Measurements from ENCODE around the gene TSPAN31.
"Not testable (repeated sequence)": the region's sequence is repeated elsewhere in the genome, so short reads cannot be mapped to it uniquely, and the experiment has no call there.

The TSPAN31 gene

DNA sequence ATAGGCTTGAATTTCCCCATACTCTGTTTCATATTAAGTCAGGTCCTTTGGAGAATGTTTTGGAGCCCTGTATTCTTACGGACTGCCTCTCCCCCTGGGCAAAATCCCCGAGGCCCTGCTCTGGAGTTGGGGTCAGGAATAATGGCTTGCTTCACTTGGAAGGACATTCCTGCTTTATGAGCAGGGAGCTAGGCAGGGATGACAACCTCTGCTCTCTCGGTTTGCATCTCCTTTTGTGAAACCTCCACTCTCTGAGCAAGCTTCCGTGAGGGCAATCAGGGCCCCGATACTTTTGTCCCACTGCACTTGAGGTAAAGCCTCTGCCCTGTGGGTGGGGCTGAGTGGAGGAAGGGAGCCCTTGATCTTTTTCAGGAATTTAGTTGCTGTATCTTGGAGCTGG is 31.6 kb upstream of the TSPAN31 start:
- TF ChIP-seq FOXP2 (optimal IDR thresholded peaks at IDR 0.05; ENCODE audit: control extremely low read depth, extremely low read length, insufficient read depth) = no peak
- no peak for TF ChIP-seq POLR2AphosphoS5 (IDR thresholded peaks at IDR 0.05; ENCODE audit: borderline replicate concordance, low read depth, low read length)
- no peak for TF ChIP-seq EZH2 (IDR thresholded peaks at IDR 0.05)
- no peak overlapping the region for H3K9ac ChIP-seq (ENCODE audit: insufficient read length)
- H3K27ac ChIP-seq = no peak overlapping the region
- no peak overlapping the region for H3K4me3 ChIP-seq
- no peak for DNase-seq (ENCODE audit: low read depth, low spot score)
- H3K9me3 ChIP-seq (ENCODE audit: low read depth, low read length) = no peaks in the 10 kb centered on the region
- peaks cover 4% of the 10 kb centered on the region; the same call in 1 of the 2 replicates for H3K36me3 ChIP-seq (ENCODE audit: insufficient read depth, low read length)

DNA sequence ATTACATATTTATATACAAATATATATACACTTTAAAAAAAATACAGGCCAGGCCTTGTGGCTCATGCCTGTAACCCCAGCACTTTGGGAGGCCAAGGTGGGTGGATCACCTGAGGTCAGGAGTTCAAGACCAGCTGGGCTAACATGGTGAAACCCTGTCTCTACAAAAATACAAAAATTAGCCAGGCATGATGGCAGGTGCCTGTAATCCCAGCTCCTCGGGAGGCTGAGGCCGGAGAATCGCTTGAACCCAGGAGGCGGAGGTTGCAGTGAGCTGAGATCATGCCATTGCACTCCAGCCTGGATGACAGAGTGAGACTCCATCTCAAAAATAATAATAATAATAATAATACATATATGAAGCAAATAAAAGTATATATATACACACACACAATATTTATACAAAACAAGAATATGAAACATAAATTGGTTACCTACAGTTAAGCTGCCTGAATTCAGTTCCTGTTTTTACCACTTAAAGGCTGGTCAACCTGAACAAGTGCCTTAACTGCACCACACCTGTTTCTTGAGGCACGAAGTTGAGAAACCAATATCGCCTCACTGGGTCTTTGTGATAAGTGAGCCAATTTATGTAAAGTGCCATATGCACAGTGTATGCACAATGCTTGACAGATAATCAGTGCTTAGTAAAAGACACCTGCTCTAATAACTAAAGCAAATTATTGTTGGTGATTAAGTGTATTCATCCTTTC is 29.6 kb upstream of the TSPAN31 start:
- H3K9ac ChIP-seq (ENCODE audit: insufficient read length); H3K9me3 ChIP-seq (ENCODE audit: low read depth, low read length); H3K36me3 ChIP-seq (ENCODE audit: insufficient read depth, low read length); H3K27ac ChIP-seq; H3K4me3 ChIP-seq; DNase-seq (ENCODE audit: low read depth, low spot score): not testable (repeated sequence)

DNA sequence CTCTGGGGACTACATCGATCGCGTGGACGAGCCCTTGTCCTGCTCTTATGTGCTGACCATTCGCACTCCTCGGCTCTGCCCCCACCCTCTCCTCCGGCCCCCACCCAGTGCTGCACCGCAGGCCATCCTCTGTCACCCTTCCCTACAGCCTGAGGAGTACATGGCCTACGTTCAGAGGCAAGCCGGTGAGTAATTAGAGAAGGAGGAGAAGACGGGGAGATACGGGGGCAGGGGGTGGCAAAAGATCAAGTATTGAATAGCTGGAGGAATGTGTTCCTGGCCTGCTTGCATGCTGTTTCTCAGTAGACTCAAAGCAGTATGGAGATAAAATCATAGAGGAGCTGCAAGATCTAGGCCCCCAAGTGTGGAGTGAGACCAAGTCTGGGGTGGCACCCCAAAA is 29.1 kb upstream of the TSPAN31 start:
- H3K27ac ChIP-seq = no peak overlapping the region
- no peak overlapping the region for H3K4me3 ChIP-seq
- peaks cover 4% of the 10 kb centered on the region; the same call in 1 of the 2 replicates for H3K36me3 ChIP-seq (ENCODE audit: insufficient read depth, low read length)
- DNase-seq (ENCODE audit: low read depth, low spot score) = no peak
- H3K9ac ChIP-seq (ENCODE audit: insufficient read length) = no peak overlapping the region
- H3K9me3 ChIP-seq (ENCODE audit: low read depth, low read length) = no peaks in the 10 kb centered on the region
- TF ChIP-seq EZH2 (IDR thresholded peaks at IDR 0.05) (no peak), FOXP2 (optimal IDR thresholded peaks at IDR 0.05; ENCODE audit: control extremely low read depth, extremely low read length, insufficient read depth) (no peak), POLR2AphosphoS5 (IDR thresholded peaks at IDR 0.05; ENCODE audit: borderline replicate concordance, low read depth, low read length) (no peak)

DNA sequence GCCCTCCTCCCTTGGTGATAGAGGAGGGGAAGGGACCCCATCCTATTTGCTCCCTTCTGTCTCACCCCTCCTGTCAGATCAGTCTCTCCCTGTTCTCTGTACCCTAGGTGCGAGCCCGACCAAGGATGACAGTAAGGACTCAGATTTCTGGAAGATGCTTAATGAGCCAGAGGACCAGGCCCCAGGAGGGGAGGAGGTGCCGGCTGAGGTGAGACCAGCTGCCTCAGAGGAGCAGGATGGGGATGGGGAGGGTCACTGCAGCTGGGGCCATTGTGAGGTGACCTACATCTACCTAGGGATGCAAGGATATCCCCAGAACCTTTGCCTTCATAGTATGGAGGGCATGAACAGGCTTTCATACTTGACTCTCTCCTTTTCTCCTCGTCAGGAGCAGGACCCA is 28.5 kb upstream of the TSPAN31 start:
- Histone ChIP-seq H3K4me3 (no peak overlapping the region), H3K9ac (ENCODE audit: insufficient read length) (no peak overlapping the region), H3K27ac (no peak overlapping the region), H3K36me3 (ENCODE audit: insufficient read depth, low read length) (peaks cover 4% of the 10 kb centered on the region; the same call in 1 of the 2 replicates), H3K9me3 (ENCODE audit: low read depth, low read length) (no peaks in the 10 kb centered on the region)
- no peak for TF ChIP-seq FOXP2 (optimal IDR thresholded peaks at IDR 0.05; ENCODE audit: control extremely low read depth, extremely low read length, insufficient read depth)
- TF ChIP-seq POLR2AphosphoS5 (IDR thresholded peaks at IDR 0.05; ENCODE audit: borderline replicate concordance, low read depth, low read length) = no peak
- TF ChIP-seq EZH2 (IDR thresholded peaks at IDR 0.05) = no peak
- no peak for DNase-seq (ENCODE audit: low read depth, low spot score)

DNA sequence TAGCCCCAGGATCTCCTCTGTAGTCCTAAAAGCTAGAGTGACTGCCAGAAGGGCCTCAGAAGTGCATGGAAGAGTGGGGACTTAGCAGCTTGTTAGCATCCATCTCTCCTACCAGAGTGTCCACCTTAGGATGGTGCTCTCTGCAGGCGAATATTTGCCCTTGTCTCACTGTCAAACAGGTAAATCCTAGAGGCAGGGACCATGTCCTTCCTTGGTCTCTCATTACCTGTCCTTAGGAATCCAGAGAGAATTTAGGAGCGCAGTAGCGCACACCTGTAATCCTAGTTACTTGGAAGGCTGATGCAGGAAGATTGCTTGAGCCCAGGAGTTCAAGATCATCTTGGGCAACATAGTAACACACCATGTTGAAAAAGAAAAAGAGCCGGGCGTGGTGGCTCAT is 27.7 kb upstream of the TSPAN31 start:
- H3K27ac ChIP-seq = no peak overlapping the region
- no peak overlapping the region for H3K4me3 ChIP-seq
- TF ChIP-seq FOXP2 (optimal IDR thresholded peaks at IDR 0.05; ENCODE audit: control extremely low read depth, extremely low read length, insufficient read depth) (no peak), POLR2AphosphoS5 (IDR thresholded peaks at IDR 0.05; ENCODE audit: borderline replicate concordance, low read depth, low read length) (no peak), EZH2 (IDR thresholded peaks at IDR 0.05) (no peak)
- H3K9ac ChIP-seq (ENCODE audit: insufficient read length) = no peak overlapping the region
- peaks cover 4% of the 10 kb centered on the region; the same call in 1 of the 2 replicates for H3K36me3 ChIP-seq (ENCODE audit: insufficient read depth, low read length)
- no peak for DNase-seq (ENCODE audit: low read depth, low spot score)
- no peaks in the 10 kb centered on the region for H3K9me3 ChIP-seq (ENCODE audit: low read depth, low read length)

DNA sequence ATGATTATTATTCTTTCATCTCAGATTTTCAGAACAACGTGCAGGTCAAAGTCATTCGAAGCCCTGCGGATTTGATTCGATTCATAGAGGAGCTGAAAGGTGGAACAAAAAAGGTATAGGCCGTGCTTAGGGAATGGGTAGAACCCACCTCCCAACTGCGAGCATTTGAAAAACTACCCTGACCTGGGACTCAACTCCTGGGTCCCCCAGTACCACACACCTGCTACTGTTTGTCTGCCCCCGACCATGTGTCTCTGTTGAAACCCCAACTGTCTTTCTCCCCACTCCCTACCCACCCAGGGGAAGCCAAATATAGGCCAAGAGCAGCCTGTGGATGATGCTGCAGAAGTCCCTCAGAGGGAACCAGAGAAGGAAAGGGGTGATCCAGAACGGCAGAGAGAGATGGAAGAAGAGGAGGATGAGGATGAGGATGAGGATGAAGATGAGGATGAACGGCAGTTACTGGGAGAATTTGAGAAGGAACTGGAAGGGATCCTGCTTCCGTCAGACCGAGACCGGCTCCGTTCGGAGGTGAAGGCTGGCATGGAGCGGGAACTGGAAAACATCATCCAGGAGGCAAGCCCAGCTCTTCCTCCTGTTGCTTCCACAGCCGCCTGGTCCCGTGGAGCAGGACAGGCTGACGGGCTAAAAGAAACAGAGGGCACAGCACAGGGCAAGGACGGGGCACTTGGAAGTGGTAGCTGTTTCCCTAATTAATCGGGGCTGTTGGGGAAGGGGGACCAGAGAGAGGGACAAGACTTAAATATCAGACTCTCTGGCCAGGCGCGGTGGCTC is 26.8 kb upstream of the TSPAN31 start:
- H3K27ac ChIP-seq = no peak overlapping the region
- TF ChIP-seq EZH2 (IDR thresholded peaks at IDR 0.05) (no peak), POLR2AphosphoS5 (IDR thresholded peaks at IDR 0.05; ENCODE audit: borderline replicate concordance, low read depth, low read length) (no peak), FOXP2 (optimal IDR thresholded peaks at IDR 0.05; ENCODE audit: control extremely low read depth, extremely low read length, insufficient read depth) (no peak)
- no peaks in the 10 kb centered on the region for H3K9me3 ChIP-seq (ENCODE audit: low read depth, low read length)
- H3K36me3 ChIP-seq (ENCODE audit: insufficient read depth, low read length) = peaks cover 4% of the 10 kb centered on the region; the same call in 1 of the 2 replicates
- no peak for DNase-seq (ENCODE audit: low read depth, low spot score)
- no peak overlapping the region for H3K4me3 ChIP-seq
- no peak overlapping the region for H3K9ac ChIP-seq (ENCODE audit: insufficient read length)

DNA sequence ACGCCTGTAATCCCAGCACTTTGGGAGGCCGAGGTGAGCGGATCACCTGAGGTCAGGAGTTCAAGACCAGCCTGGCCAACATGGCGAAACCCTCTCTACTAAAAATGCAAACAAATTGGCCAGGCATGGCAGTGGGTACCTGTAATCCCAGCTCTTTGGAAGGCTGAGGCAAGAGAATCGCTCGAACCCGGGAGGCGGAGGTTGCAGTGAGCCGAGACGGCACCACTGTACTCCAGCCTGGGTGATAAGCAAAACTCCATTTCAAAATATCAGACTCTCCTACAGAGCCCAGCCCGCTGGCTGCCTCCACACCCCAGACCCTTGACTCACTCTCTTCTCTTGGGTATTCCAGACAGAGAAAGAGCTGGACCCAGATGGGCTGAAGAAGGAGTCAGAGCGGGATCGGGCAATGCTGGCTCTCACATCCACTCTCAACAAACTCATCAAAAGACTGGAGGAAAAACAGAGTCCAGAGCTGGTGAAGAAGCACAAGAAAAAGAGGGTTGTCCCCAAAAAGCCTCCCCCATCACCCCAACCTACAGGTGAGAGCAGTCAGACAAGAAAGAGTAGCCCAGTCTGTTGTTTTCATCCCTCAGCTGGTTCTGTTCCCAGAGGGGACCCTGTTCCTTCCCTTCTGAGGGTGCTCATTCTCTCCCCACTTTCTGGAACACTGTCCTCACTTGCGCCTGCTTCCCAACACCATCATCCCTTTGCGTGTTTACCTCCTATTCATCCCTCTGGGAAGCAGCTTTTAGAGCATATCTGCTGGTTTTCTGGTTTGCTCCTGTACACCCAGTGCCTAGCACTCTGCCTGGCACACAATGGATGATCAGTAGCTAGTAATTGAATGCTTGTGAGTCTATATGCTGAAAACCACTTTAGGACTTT is 26.0 kb upstream of the TSPAN31 start:
- peaks cover 4% of the 10 kb centered on the region; the same call in 1 of the 2 replicates for H3K36me3 ChIP-seq (ENCODE audit: insufficient read depth, low read length)
- H3K9me3 ChIP-seq (ENCODE audit: low read depth, low read length) = no peaks in the 10 kb centered on the region
- H3K27ac ChIP-seq = no peak overlapping the region
- H3K4me3 ChIP-seq = no peak overlapping the region
- TF ChIP-seq POLR2AphosphoS5 (IDR thresholded peaks at IDR 0.05; ENCODE audit: borderline replicate concordance, low read depth, low read length) (no peak), EZH2 (IDR thresholded peaks at IDR 0.05) (no peak), FOXP2 (optimal IDR thresholded peaks at IDR 0.05; ENCODE audit: control extremely low read depth, extremely low read length, insufficient read depth) (no peak)
- H3K9ac ChIP-seq (ENCODE audit: insufficient read length) = no peak overlapping the region
- DNase-seq (ENCODE audit: low read depth, low spot score) = no peak
